Measurements from ENCODE around the gene KDM6B.
"Not testable (repeated sequence)": the region's sequence is repeated elsewhere in the genome, so short reads cannot be mapped to it uniquely, and the experiment has no call there.

Gene KDM6B

GRCh38 chr17:7833795-7834541, at the start of gene KDM6B:
KDM6B (plus strand) TSS chr17:7834217; CDS start chr17:7845555, 11,338 bp downstream.
- DNase-seq: peak; percentile 90
- peak; percentile 72 for ATAC-seq

GRCh38 chr17:7786866-7787265, 47.2 kb upstream of the KDM6B start:
- ATAC-seq (no peak), DNase-seq (no peak)

GRCh38 chr17:7789131-7789530, 44.9 kb upstream of the KDM6B start:
- no peak for ATAC-seq
- DNase-seq: no peak

GRCh38 chr17:7790150-7790549, 43.9 kb upstream of the KDM6B start:
- ATAC-seq (no peak), DNase-seq (no peak)

- DNase-seq (no peak), ATAC-seq (no peak)
Observed at GRCh38 chr17:7792611-7793010, 41.4 kb upstream of the KDM6B start.

GRCh38 chr17:7794075-7794663, 39.8 kb upstream of the KDM6B start:
- ATAC-seq (no peak), DNase-seq (no peak)

- no peak for ATAC-seq
- DNase-seq: no peak
Observed at GRCh38 chr17:7797976-7798375, 36.0 kb upstream of the KDM6B start.

- no peak for DNase-seq
- no peak for ATAC-seq
Observed at GRCh38 chr17:7798839-7799238, 35.2 kb upstream of the KDM6B start.

GRCh38 chr17:7803981-7804380, 30.0 kb upstream of the KDM6B start:
- no peak for ATAC-seq
- DNase-seq: no peak

GRCh38 chr17:7806587-7806986, 27.4 kb upstream of the KDM6B start:
- ATAC-seq: no peak
- DNase-seq: no peak

- DNase-seq (no peak), ATAC-seq (no peak)
Observed at GRCh38 chr17:7807206-7807605, 26.8 kb upstream of the KDM6B start.

- ATAC-seq (no peak), DNase-seq (no peak)
Observed at GRCh38 chr17:7809086-7809790, 24.8 kb upstream of the KDM6B start.

GRCh38 chr17:7809791-7810343, 24.1 kb upstream of the KDM6B start:
- not testable (repeated sequence) for DNase-seq, ATAC-seq

- DNase-seq: no peak
- no peak for ATAC-seq
Observed at GRCh38 chr17:7811251-7811650, 22.8 kb upstream of the KDM6B start.

GRCh38 chr17:7814969-7815368, 19.0 kb upstream of the KDM6B start:
- no peak for ATAC-seq

GRCh38 chr17:7816926-7817642, 16.9 kb upstream of the KDM6B start:
- DNase-seq (no peak), ATAC-seq (no peak)

More at GRCh38 chr17:7814969-7815368, 19.0 kb upstream of the KDM6B start:
- DNase-seq: no peak

GRCh38 chr17:7817643-7817964, 16.4 kb upstream of the KDM6B start:
- ATAC-seq: no peak
- DNase-seq: no peak

GRCh38 chr17:7818026-7818425, 16.0 kb upstream of the KDM6B start:
- DNase-seq (no peak), ATAC-seq (no peak)

GRCh38 chr17:7818746-7819645, 15.0 kb upstream of the KDM6B start:
- ATAC-seq (peak; percentile 8), DNase-seq (no peak)

GRCh38 chr17:7820231-7820630, 13.8 kb upstream of the KDM6B start:
- ATAC-seq (no peak), DNase-seq (no peak)

- no peak for ATAC-seq
- no peak for DNase-seq
Observed at GRCh38 chr17:7822126-7822525, 11.9 kb upstream of the KDM6B start.
